ENCODE results near the gene ENTPD6. TPM values are rescaled to one million over a fixed set of nuclear protein-coding genes. Genes with fewer than 3 reads are reported as not detected.

The ENTPD6 gene
- total RNA-seq, 4 donors from 2014 or later, result 26.5 to 48.4 (median 40.2) TPM

- WGBS, 2 donors, result 78 to 83% methylated on average over 3 to 5 of the region's 9 CpGs
- H3K27me3 ChIP-seq, result no peaks in the 10 kb centered on the region
- H3K36me3 ChIP-seq, result peaks cover 0 to 19% (median 0%) of the 10 kb centered on the region in 3 donors
- no peak for TF ChIP-seq POLR2A (IDR thresholded peaks at IDR 0.05)
- no peak for TF ChIP-seq CTCF (IDR thresholded peaks at IDR 0.05)
- H3K27ac ChIP-seq, result peak overlapping the region in 2 of 4 donors; percentile 25 to 36
- H3K4me3 ChIP-seq, result no peak overlapping the region
- DNase-seq, result no peak
- H3K9me3 ChIP-seq, result no peaks in the 10 kb centered on the region
- H3K4me1 ChIP-seq, result peaks cover 4 to 22% (median 9%) of the 10 kb centered on the region in 3 donors
- intact Hi-C loops (cut with DNase I), result no loop called here
These were observed 9.2 kb downstream of the ENTPD6 start for GRCh38 chr20:25204550-25205276.

GRCh38 chr20:25205277-25206062 is 10.0 kb downstream of the ENTPD6 start:
- H3K4me1 ChIP-seq, result peaks cover 4 to 19% (median 9%) of the 10 kb centered on the region in 3 donors
- peak overlapping the region in 1 of 4 donors; percentile 7 for H3K4me3 ChIP-seq
- no peak for DNase-seq
- no peaks in the 10 kb centered on the region for H3K27me3 ChIP-seq
- H3K27ac ChIP-seq, result peak overlapping the region in 2 of 4 donors; percentile 25 to 36
- TF ChIP-seq POLR2A (IDR thresholded peaks at IDR 0.05), result no peak
- WGBS, 2 donors, result 47% methylated on average over 8 to 10 of the region's 21 CpGs
- peaks cover 0 to 27% (median 0%) of the 10 kb centered on the region in 3 donors for H3K36me3 ChIP-seq
- intact Hi-C loops (cut with DNase I), result no loop called here
- no peaks in the 10 kb centered on the region for H3K9me3 ChIP-seq

GRCh38 chr20:25206063-25206403 is 10.5 kb downstream of the ENTPD6 start:
- Histone ChIP-seq H3K27me3 (no peaks in the 10 kb centered on the region), H3K4me3 (no peak overlapping the region), H3K27ac (no peak overlapping the region), H3K4me1 (peaks cover 4 to 19% (median 9%) of the 10 kb centered on the region in 3 donors), H3K9me3 (no peaks in the 10 kb centered on the region), H3K36me3 (peaks cover 0 to 32% (median 2%) of the 10 kb centered on the region in 3 donors)
- WGBS, 2 donors, result 71 to 72% methylated on average over 4 to 8 of the region's 9 CpGs
- intact Hi-C loops (cut with DNase I), result no loop called here
- no peak for TF ChIP-seq POLR2A (IDR thresholded peaks at IDR 0.05)
- TF ChIP-seq CTCF (IDR thresholded peaks at IDR 0.05), result no peak
- no peak for DNase-seq

GRCh38 chr20:25206548-25206947 is 11.0 kb downstream of the ENTPD6 start:
- Histone ChIP-seq H3K27ac (no peak overlapping the region), H3K4me3 (no peak overlapping the region), H3K36me3 (peaks cover 0 to 38% (median 7%) of the 10 kb centered on the region in 3 donors), H3K9me3 (no peaks in the 10 kb centered on the region), H3K27me3 (no peaks in the 10 kb centered on the region), H3K4me1 (peaks cover 4 to 19% (median 9%) of the 10 kb centered on the region in 3 donors)
- TF ChIP-seq CTCF (IDR thresholded peaks at IDR 0.05) (no peak), POLR2A (IDR thresholded peaks at IDR 0.05) (no peak)
- 92 to 97% methylated on average over 8 of the region's 8 CpGs for WGBS, 2 donors
- intact Hi-C loops (cut with DNase I), result no loop called here
- no peak for DNase-seq

GRCh38 chr20:25207149-25207959 is 11.8 kb downstream of the ENTPD6 start:
- WGBS, 2 donors, result 94 to 97% methylated on average over 5 to 6 of the region's 22 CpGs
- H3K4me3 ChIP-seq, result no peak overlapping the region
- H3K4me1 ChIP-seq, result peaks cover 4 to 19% (median 9%) of the 10 kb centered on the region in 3 donors
- H3K36me3 ChIP-seq, result peaks cover 0 to 46% (median 7%) of the 10 kb centered on the region in 3 donors
- H3K27ac ChIP-seq, result no peak overlapping the region
- no peak for DNase-seq
- intact Hi-C loops (cut with DNase I), result no loop called here
- no peaks in the 10 kb centered on the region for H3K9me3 ChIP-seq
- TF ChIP-seq CTCF (IDR thresholded peaks at IDR 0.05) (no peak), POLR2A (IDR thresholded peaks at IDR 0.05) (no peak)
- H3K27me3 ChIP-seq, result no peaks in the 10 kb centered on the region

Data from esophagus squamous epithelium (tissue), 5 donors.